DMS 273 treated with DMSO at 0.1 percent for 48 hours (cell line): Measurements from ENCODE around the gene IKZF1.
"Not testable (repeated sequence)": the region's sequence is repeated elsewhere in the genome, so short reads cannot be mapped to it uniquely, and the experiment has no call there.

Experiments
- DNase-seq: peaks from one replicate; lab custom pipeline; 2025; lab: John Stamatoyannopoulos, UW

The IKZF1 gene

GRCh38 chr7:50334341-50334994, 30.0 kb downstream of the IKZF1 start:
- no peak for DNase-seq

GRCh38 chr7:50335230-50335794, 30.8 kb downstream of the IKZF1 start:
- no peak for DNase-seq

GRCh38 chr7:50335795-50336754, 31.6 kb downstream of the IKZF1 start:
- no peak for DNase-seq

GRCh38 chr7:50336894-50337703, 32.6 kb downstream of the IKZF1 start:
- DNase-seq: no peak

- not testable (repeated sequence) for DNase-seq
Measured at GRCh38 chr7:50339472-50339871, 35.0 kb downstream of the IKZF1 start.

- DNase-seq: no peak
Measured at GRCh38 chr7:50339990-50340500, 35.5 kb downstream of the IKZF1 start.

- DNase-seq: no peak
Measured at GRCh38 chr7:50341724-50342123, 37.2 kb downstream of the IKZF1 start.

GRCh38 chr7:50342616-50343114, 38.1 kb downstream of the IKZF1 start:
- no peak for DNase-seq

- DNase-seq: no peak
Measured at GRCh38 chr7:50346545-50347497, 42.3 kb downstream of the IKZF1 start.

GRCh38 chr7:50347693-50348092, 43.2 kb downstream of the IKZF1 start:
- no peak for DNase-seq

GRCh38 chr7:50348469-50349162, 44.1 kb downstream of the IKZF1 start:
- no peak for DNase-seq

- DNase-seq: no peak
Measured at GRCh38 chr7:50349399-50349798, 44.9 kb downstream of the IKZF1 start.

- no peak for DNase-seq
Measured at GRCh38 chr7:50349963-50350944, 45.7 kb downstream of the IKZF1 start.

GRCh38 chr7:50351267-50351666, 46.8 kb downstream of the IKZF1 start:
- DNase-seq: no peak

GRCh38 chr7:50352282-50352681, 47.8 kb downstream of the IKZF1 start:
- no peak for DNase-seq

GRCh38 chr7:50352751-50353150, 48.2 kb downstream of the IKZF1 start:
- no peak for DNase-seq

GRCh38 chr7:50353201-50353600, 48.7 kb downstream of the IKZF1 start:
- no peak for DNase-seq

- no peak for DNase-seq
Measured at GRCh38 chr7:50353894-50354595, 49.5 kb downstream of the IKZF1 start.
